Smooth muscle cell (in vitro differentiated cells): ENCODE results near the gene TMEM208. TPM values are rescaled to one million over a fixed set of nuclear protein-coding genes. Genes with fewer than 3 reads are reported as not detected.

Source experiments
- DNase-seq: peaks from one replicate; lab custom pipeline; 2025; ENCODE audit not compliant: unreplicated experiment; lab: John Stamatoyannopoulos, UW
- H2AFZ ChIP-seq: fragments of 200-600 bp; sonication (generic); 2 replicates; pipeline ENCODE4 v1.6.0; 2016; ENCODE audit warnings: antibody characterized with exemption, low read depth, mild to moderate bottlenecking
- H3F3A ChIP-seq: fragments of 200-600 bp; sonication (generic); 2 replicates; pipeline ENCODE4 v1.6.0; 2017; ENCODE audit warnings: antibody characterized with exemption, low read depth
- H3K27ac ChIP-seq: fragments of 200-600 bp; sonication (generic); 2 replicates; pipeline ENCODE4 v1.5.1; 2016; ENCODE audit warnings: low read depth, mild to moderate bottlenecking
- H3K27me3 ChIP-seq: fragments of 200-600 bp; sonication (generic); 2 replicates; pipeline ENCODE4 v1.6.1; 2016; ENCODE audit warnings: low read depth, mild to moderate bottlenecking
- H3K36me3 ChIP-seq: fragments of 200-600 bp; sonication (generic); 2 replicates; pipeline ENCODE4 v1.5.1; 2016; ENCODE audit warnings: low read depth
- H3K4me1 ChIP-seq: fragments of 200-600 bp; sonication (generic); 2 replicates; pipeline ENCODE4 v1.5.1; 2016; ENCODE audit warnings: low read depth
- H3K4me2 ChIP-seq: fragments of 200-600 bp; sonication (generic); 2 replicates; pipeline ENCODE4 v1.6.0; 2016; ENCODE audit warnings: mild to moderate bottlenecking
- H3K4me3 ChIP-seq: fragments of 200-600 bp; sonication (generic); 2 replicates; pipeline ENCODE4 v1.5.1; 2016; ENCODE audit warnings: mild to moderate bottlenecking
- H3K79me2 ChIP-seq: fragments of 200-600 bp; sonication (generic); 2 replicates; pipeline ENCODE4 v1.6.0; 2016; ENCODE audit warnings: low read depth, mild to moderate bottlenecking
- H3K9ac ChIP-seq: fragments of 200-600 bp; sonication (generic); 2 replicates; pipeline ENCODE4 v1.6.0; 2016; ENCODE audit warnings: low read depth
- H3K9me3 ChIP-seq: fragments of 200-600 bp; sonication (generic); replicated peaks from 2 replicates; pipeline ENCODE4 v1.5.1; 2016; ENCODE audit warnings: low read depth
- H4K20me1 ChIP-seq: fragments of 200-600 bp; sonication (generic); 2 replicates; pipeline ENCODE4 v1.6.0; 2016; ENCODE audit warnings: low read depth
- CTCF ChIP-seq: fragments of 200-600 bp; sonication (generic); IDR thresholded peaks from 2 replicates; pipeline ENCODE4 v1.5.1; 2017; ENCODE audit warnings: borderline replicate concordance, mild to moderate bottlenecking, antibody characterized with exemption; ENCODE audit not compliant: insufficient read depth, poor library complexity, severe bottlenecking
- WGBS: methylation state at CpG from one replicate; pipeline ENCODE4 v1.1.7; 2016; ENCODE audit warnings: low lambda C conversion rate; 5-methylcytosine and 5-hydroxymethylcytosine counted together
- microRNA counts: library from miRNA; unstranded; fragments of <30 nt; microRNA quantifications from one replicate; lab custom pipeline; 2016
- microRNA-seq: library from miRNA; unstranded; fragments of <30 nt; microRNA quantifications from one replicate; pipeline ENCODE4, GENCODE V29; 2016; ENCODE audit warnings: borderline number of aligned reads
- polyA plus RNA-seq: library from polyadenylated mRNA; unstranded; fragments of >200 nt; fragmentation: Nextera tagmentation; extraction: Ambion mirVana; gene quantifications from 2 replicates; pipeline ENCODE4 v1.2.1, GENCODE V29; 2016
- small RNA-seq: library from RNA; depleted of rRNA; stranded (forward); fragments of <200 nt; gene quantifications from one replicate; pipeline ENCODE3, GENCODE V24; 2014
- total RNA-seq: library from RNA; depleted of rRNA; stranded (reverse); fragments of >200 nt; gene quantifications from 2 replicates; pipeline ENCODE4 v1.2.3, GENCODE V29; 2014

TMEM208 gene
- total and polyA plus RNA-seq, 2 experiments from 2014 or later = 45.4 to 171 TPM

GRCh38 chr16:67277294-67277998 is 50.5 kb downstream of the TMEM208 start:
- Histone ChIP-seq H3K9ac (peak overlapping the region; percentile 75), H3F3A (peaks cover 10% of the 10 kb centered on the region), H3K4me1 (peaks cover 11% of the 10 kb centered on the region), H3K36me3 (no peaks in the 10 kb centered on the region), H3K27me3 (no peaks in the 10 kb centered on the region), H3K79me2 (no peaks in the 10 kb centered on the region), H3K4me2 (peak overlapping the region; percentile 75), H3K27ac (peak overlapping the region; percentile 98), H2AFZ (no peak overlapping the region), H3K4me3 (no peak overlapping the region), H3K9me3 (no peaks in the 10 kb centered on the region), H4K20me1 (no peaks in the 10 kb centered on the region)
- TF ChIP-seq CTCF = no peak
- WGBS = 44% methylated on average over 4 of the region's 4 CpGs
- DNase-seq = peak; percentile 56

GRCh38 chr16:67277999-67278772 is 51.3 kb downstream of the TMEM208 start:
- peak overlapping the region; percentile 75 for H3K4me2 ChIP-seq
- no peaks in the 10 kb centered on the region for H3K27me3 ChIP-seq
- peaks cover 10% of the 10 kb centered on the region for H3F3A ChIP-seq
- WGBS = 64% methylated on average over 13 of the region's 13 CpGs
- peak overlapping the region; percentile 98 for H3K27ac ChIP-seq
- H3K4me3 ChIP-seq = peak overlapping the region; percentile 47
- peak overlapping the region; percentile 48 for H2AFZ ChIP-seq
- H3K36me3 ChIP-seq = no peaks in the 10 kb centered on the region
- no peak for DNase-seq
- H3K9ac ChIP-seq = peak overlapping the region; percentile 75
- H4K20me1 ChIP-seq = no peaks in the 10 kb centered on the region
- no peaks in the 10 kb centered on the region for H3K9me3 ChIP-seq
- no peak for TF ChIP-seq CTCF
- peaks cover 11% of the 10 kb centered on the region for H3K4me1 ChIP-seq
- H3K79me2 ChIP-seq = no peaks in the 10 kb centered on the region

MicroRNAs encoded within 50 kb of the gene (microRNA counts, 767-probe panel; counts per million panel counts)
- 183 counts per million for microRNA hsa-miR-328 (lab: Ali Mortazavi, UCI)

Small RNAs within 50 kb of the gene (microRNA-seq; reads per million reads assigned to microRNA genes)
- 347 reads per million, percentile 70 among the genes with 10 or more reads in this experiment for gene MIR328

Small RNAs within 50 kb of the gene (small RNA-seq; reads per million reads assigned to genes)
- gene MIR328 = 2.3 reads per million, percentile 47 among the genes with 10 or more reads in this experiment

Other genes with a start within 250 kb of the TMEM208 start
- gene CES4A, start 238.5 kb upstream of the TMEM208 start, total RNA-seq = 0.63 and 1.6 TPM in 2 replicates
- gene CES4A, start 238.5 kb upstream of the TMEM208 start, polyA plus RNA-seq = 0.93 and 2.3 TPM in 2 replicates
- 41.1 and 53.9 TPM in 2 replicates for gene CBFB, start 198.0 kb upstream of the TMEM208 start, total RNA-seq
- 40.2 and 50.9 TPM in 2 replicates for gene CBFB, start 198.0 kb upstream of the TMEM208 start, polyA plus RNA-seq
- 15.5 and 30.2 TPM in 2 replicates for gene PHAF1, start 117.2 kb upstream of the TMEM208 start, total RNA-seq
- gene PHAF1, start 117.2 kb upstream of the TMEM208 start, polyA plus RNA-seq = 15.5 and 24.5 TPM in 2 replicates
- 29.9 and 30.7 TPM in 2 replicates for gene B3GNT9, start 76.1 kb upstream of the TMEM208 start, total RNA-seq
- gene B3GNT9, start 76.1 kb upstream of the TMEM208 start, polyA plus RNA-seq = 35.5 and 39.3 TPM in 2 replicates
- 11.8 and 12.5 TPM in 2 replicates for gene TRADD, start 67.2 kb upstream of the TMEM208 start, total RNA-seq
- gene TRADD, start 67.2 kb upstream of the TMEM208 start, polyA plus RNA-seq = 27.2 and 35.4 TPM in 2 replicates
- gene FBXL8, start 67.2 kb upstream of the TMEM208 start, total RNA-seq = 1.9 and 7.7 TPM in 2 replicates
- gene FBXL8, start 67.2 kb upstream of the TMEM208 start, polyA plus RNA-seq = 12.0 and 13.5 TPM in 2 replicates
- 2.9 and 6.1 TPM in 2 replicates for gene HSF4, start 62.4 kb upstream of the TMEM208 start, total RNA-seq
- 2.9 and 3.9 TPM in 2 replicates for gene HSF4, start 62.4 kb upstream of the TMEM208 start, polyA plus RNA-seq
- 13.9 and 33.0 TPM in 2 replicates for gene NOL3, start 56.6 kb upstream of the TMEM208 start, total RNA-seq
- 36.4 and 47.8 TPM in 2 replicates for gene NOL3, start 56.6 kb upstream of the TMEM208 start, polyA plus RNA-seq
- gene MATCAP1, start 43.2 kb upstream of the TMEM208 start, total RNA-seq = 24.0 and 31.8 TPM in 2 replicates
- 24.7 and 28.5 TPM in 2 replicates for gene MATCAP1, start 43.2 kb upstream of the TMEM208 start, polyA plus RNA-seq
- gene EXOC3L1, start 37.0 kb upstream of the TMEM208 start, total RNA-seq = not detected in 2 replicates
- 0.51 and 0.84 TPM in 2 replicates for gene EXOC3L1, start 37.0 kb upstream of the TMEM208 start, polyA plus RNA-seq
- 50.1 and 53.8 TPM in 2 replicates for gene E2F4, start 35.0 kb upstream of the TMEM208 start, total RNA-seq
- gene E2F4, start 35.0 kb upstream of the TMEM208 start, polyA plus RNA-seq = 49.9 and 60.9 TPM in 2 replicates
- gene ELMO3, start 28.0 kb upstream of the TMEM208 start, total RNA-seq = 3.8 and 6.7 TPM in 2 replicates
- gene ELMO3, start 28.0 kb upstream of the TMEM208 start, polyA plus RNA-seq = 2.2 and 7.8 TPM in 2 replicates
- 7.2 and 16.0 TPM in 2 replicates for gene FHOD1, start 20.4 kb downstream of the TMEM208 start, total RNA-seq
- gene FHOD1, start 20.4 kb downstream of the TMEM208 start, polyA plus RNA-seq = 23.3 and 30.5 TPM in 2 replicates
- 2.1 and 3.8 TPM in 2 replicates for gene SLC9A5, start 21.8 kb downstream of the TMEM208 start, total RNA-seq
- gene SLC9A5, start 21.8 kb downstream of the TMEM208 start, polyA plus RNA-seq = 6.9 and 9.1 TPM in 2 replicates
- gene PLEKHG4, start 52.4 kb downstream of the TMEM208 start, total RNA-seq = 3.9 and 27.0 TPM in 2 replicates
- gene PLEKHG4, start 52.4 kb downstream of the TMEM208 start, polyA plus RNA-seq = 2.7 and 9.9 TPM in 2 replicates
- gene KCTD19, start 99.6 kb downstream of the TMEM208 start, total RNA-seq = 0.04 TPM in 1 of 2 replicates, not detected in the other
- gene KCTD19, start 99.6 kb downstream of the TMEM208 start, polyA plus RNA-seq = 0.49 and 0.59 TPM in 2 replicates
- gene LRRC36, start 99.7 kb downstream of the TMEM208 start, total RNA-seq = not detected in 2 replicates
- 0.24 TPM in 1 of 2 replicates, not detected in the other for gene LRRC36, start 99.7 kb downstream of the TMEM208 start, polyA plus RNA-seq
- 1.9 TPM in 2 replicates for gene TPPP3, start 166.4 kb downstream of the TMEM208 start, total RNA-seq
- gene TPPP3, start 166.4 kb downstream of the TMEM208 start, polyA plus RNA-seq = 1.3 and 2.7 TPM in 2 replicates
- gene ZDHHC1, start 189.3 kb downstream of the TMEM208 start, total RNA-seq = 7.1 and 7.9 TPM in 2 replicates
- 14.2 and 15.7 TPM in 2 replicates for gene ZDHHC1, start 189.3 kb downstream of the TMEM208 start, polyA plus RNA-seq
- not detected in 2 replicates for gene HSD11B2, start 204.0 kb downstream of the TMEM208 start, total RNA-seq
- not detected in 2 replicates for gene HSD11B2, start 204.0 kb downstream of the TMEM208 start, polyA plus RNA-seq